ENCODE data around the gene SYNGR2. TPM values are rescaled to one million over a fixed set of nuclear protein-coding genes. Genes with fewer than 3 reads are reported as not detected.

The SYNGR2 gene
- total and polyA plus RNA-seq, 12 donors, result 92.8 to 200 (median 116) TPM

- peaks cover 0 to 3% (median 0%) of the 10 kb centered on the region in 7 donors for H3K27me3 ChIP-seq
- H3K36me3 ChIP-seq, result peaks cover 0 to 35% (median 0%) of the 10 kb centered on the region in 9 donors
- WGBS, 2 donors, result 42 to 44% methylated on average over 35 to 38 of the region's 38 CpGs
- intact Hi-C loops (cut with DNase I), result no loop called here
- peaks cover under 1 to 74% (median 44%) of the 10 kb centered on the region in 9 donors for H3K4me1 ChIP-seq
- TF ChIP-seq CTCF (IDR thresholded peaks at IDR 0.05), result no peak
- ATAC-seq (no peak), DNase-seq (peak in 1 of 2 donors; percentile 44)
- peak overlapping the region in 1 of 10 donors; percentile 98 for H3K27ac ChIP-seq
- peak overlapping the region in 7 of 10 donors; percentile 16 to 97 (median 33) for H3K4me3 ChIP-seq
- H3K9me3 ChIP-seq, result no peaks in the 10 kb centered on the region
These were observed 36.2 kb upstream of the SYNGR2 start for GRCh38 chr17:78132084-78132676.

- 91 to 93% methylated on average over 9 of the region's 9 CpGs for WGBS, 2 donors
- TF ChIP-seq CTCF (IDR thresholded peaks at IDR 0.05), result no peak
- Histone ChIP-seq H3K36me3 (peaks cover 0 to 35% (median 0%) of the 10 kb centered on the region in 9 donors), H3K4me3 (peak overlapping the region in 2 of 10 donors; percentile 35 to 97), H3K9me3 (no peaks in the 10 kb centered on the region), H3K27ac (peak overlapping the region in 1 of 10 donors; percentile 98), H3K27me3 (peaks cover 0 to 3% (median 0%) of the 10 kb centered on the region in 7 donors), H3K4me1 (peaks cover 0 to 74% (median 38%) of the 10 kb centered on the region in 9 donors)
- no peak for DNase-seq
- intact Hi-C loops (cut with DNase I), result no loop called here
- no peak for ATAC-seq
These were observed 35.6 kb upstream of the SYNGR2 start for GRCh38 chr17:78132767-78133178.

GRCh38 chr17:78133179-78133951 lies 35.0 kb upstream of the SYNGR2 start:
- intact Hi-C loops (cut with DNase I), result no loop called here
- no peak for ATAC-seq
- peaks cover 0 to 3% (median 0%) of the 10 kb centered on the region in 7 donors for H3K27me3 ChIP-seq
- H3K36me3 ChIP-seq, result peaks cover 0 to 35% (median 0%) of the 10 kb centered on the region in 9 donors
- no peak for TF ChIP-seq CTCF (IDR thresholded peaks at IDR 0.05)
- DNase-seq, result no peak
- H3K9me3 ChIP-seq, result no peaks in the 10 kb centered on the region
- H3K4me1 ChIP-seq, result peaks cover 0 to 74% (median 34%) of the 10 kb centered on the region in 9 donors
- peak overlapping the region in 1 of 10 donors; percentile 97 for H3K4me3 ChIP-seq
- peak overlapping the region in 1 of 10 donors; percentile 98 for H3K27ac ChIP-seq
- WGBS, 2 donors, result 82 to 83% methylated on average over 30 of the region's 30 CpGs
